Measurements from ENCODE around the gene CNTNAP4. TPM values are rescaled to one million over a fixed set of nuclear protein-coding genes. Genes with fewer than 3 reads are reported as not detected.

The CNTNAP4 gene
- polyA plus RNA-seq, 1 donor (not counting 4 experiments of a cell fraction or from before 2014, with no cell fraction given): 0.08 TPM

GRCh38 chr16:76500006-76500405, 222.8 kb downstream of the CNTNAP4 start:
- H4K20me1 ChIP-seq (ENCODE audit: control insufficient read depth, extremely low read depth, insufficient read depth, low read length): no peaks in the 10 kb centered on the region
- H3K27ac ChIP-seq (ENCODE audit: control insufficient read depth, insufficient read depth, low read length): no peak overlapping the region
- DNase-seq (ENCODE audit: low read depth, low spot score): no peak
- no peak overlapping the region for H2AFZ ChIP-seq (ENCODE audit: control insufficient read depth, low read length)
- H3K9me3 ChIP-seq (ENCODE audit: control insufficient read depth, low read depth, low read length): no peaks in the 10 kb centered on the region
- H3K4me1 ChIP-seq (ENCODE audit: control insufficient read depth, extremely low read depth, insufficient read depth, low read length): no peaks in the 10 kb centered on the region
- FAIRE-seq: no peak
- H3K4me2 ChIP-seq (ENCODE audit: control insufficient read depth, extremely low read depth, insufficient read depth, low read depth, low read length): no peak overlapping the region
- dilution Hi-C loops (cut with MboI; ENCODE audit: extremely low pct_ligation_motif_present, low sequenced_read_pairs): no loop called here
- no peak for TF ChIP-seq EZH2 (IDR thresholded peaks at IDR 0.05; ENCODE audit: low read length)
- TF ChIP-seq CTCF (optimal IDR thresholded peaks at IDR 0.05 in 1 of 3, IDR thresholded peaks at IDR 0.05 in 1 of 3, conservative IDR thresholded peaks at IDR 0.05 in 1 of 3; ENCODE audit: extremely low read depth in 1 of 3, insufficient read depth in 2 of 3, low read length in 3 of 3): no peak
- H3K36me3 ChIP-seq (ENCODE audit: control insufficient read depth in 2 of 2, extremely low read depth in 1 of 2, insufficient read depth in 2 of 2, low read length in 2 of 2): no peaks in the 10 kb centered on the region
- no peak overlapping the region for H3K4me3 ChIP-seq (ENCODE audit: control insufficient read depth in 2 of 3, extremely low read depth in 1 of 3, insufficient read depth in 2 of 3, low read depth in 1 of 3, low read length in 3 of 3)
- no peaks in the 10 kb centered on the region for H3K9me1 ChIP-seq (ENCODE audit: control insufficient read depth, extremely low read depth, insufficient read depth, low read length)
- H3K79me2 ChIP-seq (ENCODE audit: control insufficient read depth, insufficient read depth, low read length): no peaks in the 10 kb centered on the region
- no peaks in the 10 kb centered on the region for H3K27me3 ChIP-seq (ENCODE audit: control insufficient read depth, extremely low read depth, insufficient read depth, low read length)
- no peak overlapping the region for H3K9ac ChIP-seq (ENCODE audit: control insufficient read depth, extremely low read depth, insufficient read depth, low read length)

- Histone ChIP-seq H3K27me3 (ENCODE audit: control insufficient read depth, extremely low read depth, insufficient read depth, low read length) (no peaks in the 10 kb centered on the region), H3K9ac (ENCODE audit: control insufficient read depth, extremely low read depth, insufficient read depth, low read length) (no peak overlapping the region), H3K9me1 (ENCODE audit: control insufficient read depth, extremely low read depth, insufficient read depth, low read length) (no peaks in the 10 kb centered on the region), H3K79me2 (ENCODE audit: control insufficient read depth, insufficient read depth, low read length) (no peaks in the 10 kb centered on the region), H3K36me3 (ENCODE audit: control insufficient read depth in 2 of 2, extremely low read depth in 1 of 2, insufficient read depth in 2 of 2, low read length in 2 of 2) (no peaks in the 10 kb centered on the region), H3K4me2 (ENCODE audit: control insufficient read depth, extremely low read depth, insufficient read depth, low read depth, low read length) (no peak overlapping the region), H3K27ac (ENCODE audit: control insufficient read depth, insufficient read depth, low read length) (no peak overlapping the region), H4K20me1 (ENCODE audit: control insufficient read depth, extremely low read depth, insufficient read depth, low read length) (no peaks in the 10 kb centered on the region), H3K4me3 (ENCODE audit: control insufficient read depth in 2 of 3, extremely low read depth in 1 of 3, insufficient read depth in 2 of 3, low read depth in 1 of 3, low read length in 3 of 3) (no peak overlapping the region), H2AFZ (ENCODE audit: control insufficient read depth, low read length) (no peak overlapping the region), H3K9me3 (ENCODE audit: control insufficient read depth, low read depth, low read length) (no peaks in the 10 kb centered on the region), H3K4me1 (ENCODE audit: control insufficient read depth, extremely low read depth, insufficient read depth, low read length) (no peaks in the 10 kb centered on the region)
- no peak for TF ChIP-seq CTCF (optimal IDR thresholded peaks at IDR 0.05 in 1 of 3, IDR thresholded peaks at IDR 0.05 in 1 of 3, conservative IDR thresholded peaks at IDR 0.05 in 1 of 3; ENCODE audit: extremely low read depth in 1 of 3, insufficient read depth in 2 of 3, low read length in 3 of 3)
- no peak for TF ChIP-seq EZH2 (IDR thresholded peaks at IDR 0.05; ENCODE audit: low read length)
- FAIRE-seq (no peak), DNase-seq (ENCODE audit: low read depth, low spot score) (no peak)
- dilution Hi-C loops (cut with MboI; ENCODE audit: extremely low pct_ligation_motif_present, low sequenced_read_pairs): no loop called here
Measured at GRCh38 chr16:76502063-76502462, 224.9 kb downstream of the CNTNAP4 start.

All from keratinocyte (primary cell).